GM23338 (cell line): ENCODE data around the gene GNPTAB. TPM values are rescaled to one million over a fixed set of nuclear protein-coding genes. Genes with fewer than 3 reads are reported as not detected.

Experiments used
- ATAC-seq: fragments of 200-7000 bp; cut with Tn5 transposase; 3 replicates; pipeline ENCODE4 v1.9.1; 2020
- DNase-seq: peaks from one replicate; pipeline ENCODE4 v3.0.0-alpha.2; 2015; ENCODE audit warnings: low spot score
- H2AFZ ChIP-seq: fragments of 200-600 bp; sonication (generic); 2 replicates; pipeline ENCODE4 v1.8.0; 2016; ENCODE audit warnings: antibody characterized with exemption, mild to moderate bottlenecking, moderate library complexity
- H3F3A ChIP-seq: fragments of 200-600 bp; sonication (generic); replicated peaks from 2 replicates; pipeline ENCODE4 v1.8.0; 2017; ENCODE audit warnings: antibody characterized with exemption, mixed run types, low read depth
- H3K27ac ChIP-seq: fragments of 200-600 bp; sonication (generic); 2 replicates; pipeline ENCODE4 v1.6.1; 2016; ENCODE audit warnings: low read depth
- H3K27me3 ChIP-seq: fragments of 200-600 bp; sonication (generic); 2 replicates; pipeline ENCODE4 v1.8.0; 2016; ENCODE audit warnings: mild to moderate bottlenecking, mixed run types, moderate library complexity; ENCODE audit not compliant: insufficient read depth
- H3K36me3 ChIP-seq: fragments of 200-600 bp; sonication (generic); 2 replicates; pipeline ENCODE4 v1.8.0; 2016; ENCODE audit warnings: mild to moderate bottlenecking; ENCODE audit not compliant: insufficient read depth
- H3K4me1 ChIP-seq: fragments of 200-600 bp; sonication (generic); 2 replicates; pipeline ENCODE4 v1.8.0; 2016; ENCODE audit warnings: mild to moderate bottlenecking, moderate library complexity; ENCODE audit not compliant: insufficient read depth
- H3K4me2 ChIP-seq: fragments of 200-600 bp; sonication (generic); 2 replicates; pipeline ENCODE4 v1.7.1; 2017; ENCODE audit warnings: mixed run types
- H3K4me3 ChIP-seq: fragments of 200-600 bp; sonication (generic); 2 replicates; pipeline ENCODE4 v1.6.1; 2016; ENCODE audit warnings: mixed run types
- H3K79me2 ChIP-seq: fragments of 200-600 bp; sonication (generic); replicated peaks from 2 replicates; pipeline ENCODE4 v1.8.0; 2017; ENCODE audit warnings: mild to moderate bottlenecking; ENCODE audit not compliant: insufficient read depth
- H3K9me2 ChIP-seq: fragments of 200-600 bp; sonication (generic); 2 replicates; pipeline ENCODE4 v1.8.0; 2017; ENCODE audit not compliant: insufficient read depth
- H4K20me1 ChIP-seq: fragments of 200-600 bp; sonication (generic); replicated peaks from 2 replicates; pipeline ENCODE4 v1.8.0; 2017; ENCODE audit warnings: mild to moderate bottlenecking; ENCODE audit not compliant: insufficient read depth
- H3K27ac Mint-ChIP-seq: 2 replicates; pipeline ENCODE4 v1.8.0; 2020; ENCODE audit warnings: inconsistent platforms, mild to moderate bottlenecking, moderate library complexity, mixed read lengths
- H3K27me3 Mint-ChIP-seq: 3 replicates; pipeline ENCODE4 v1.8.0; 2022; ENCODE audit warnings: low read depth, mild to moderate bottlenecking, moderate library complexity, mixed read lengths, inconsistent platforms; ENCODE audit not compliant: insufficient read depth, poor library complexity
- H3K36me3 Mint-ChIP-seq: 3 replicates; pipeline ENCODE4 v1.8.0; 2021; ENCODE audit warnings: low read depth, mild to moderate bottlenecking, inconsistent platforms, moderate library complexity, mixed read lengths
- H3K4me1 Mint-ChIP-seq: 3 replicates; pipeline ENCODE4 v1.8.0; 2020; ENCODE audit warnings: mild to moderate bottlenecking, inconsistent platforms, mixed read lengths
- H3K4me3 Mint-ChIP-seq: 3 replicates; pipeline ENCODE4 v1.8.0; 2021; ENCODE audit warnings: moderate library complexity, mild to moderate bottlenecking, inconsistent platforms, mixed read lengths
- H3K9me3 Mint-ChIP-seq: 3 replicates; pipeline ENCODE4 v1.8.0; 2020; ENCODE audit warnings: moderate library complexity, mild to moderate bottlenecking, inconsistent platforms, mixed read lengths
- CTCF ChIP-seq, 2 experiments: fragments of 200-600 bp in 1 of 2; sonication (generic) in 1 of 2; conservative IDR thresholded peaks; 2 replicates each; pipeline versions ENCODE4 v1.5.1 to v1.6.1; 2016 to 2017; ENCODE audit warnings: antibody characterized with exemption in 2 of 2, low read depth in 2 of 2, mild to moderate bottlenecking in 2 of 2, moderate library complexity in 1 of 2
- EZH2 ChIP-seq: fragments of 200-600 bp; sonication (generic); IDR thresholded peaks from one replicate; pipeline ENCODE4 v1.8.0; 2017; ENCODE audit warnings: antibody characterized with exemption, mild to moderate bottlenecking, low read depth; ENCODE audit not compliant: unreplicated experiment
- EZH2phosphoT487 ChIP-seq: fragments of 200-600 bp; sonication (generic); IDR thresholded peaks from one replicate; pipeline ENCODE4 v1.8.1; 2018; ENCODE audit warnings: antibody characterized with exemption; ENCODE audit not compliant: unreplicated experiment
- JUNB ChIP-seq: IDR thresholded peaks from one replicate; pipeline ENCODE4 v1.6.1; 2016; ENCODE audit warnings: antibody characterized with exemption; ENCODE audit not compliant: unreplicated experiment
- ZNF331 ChIP-seq: fragments of 250-450 bp; sonication (Bioruptor Pico); IDR thresholded peaks from 2 replicates; pipeline ENCODE4 v1.5.0; 2020; ENCODE audit warnings: low read depth, mild to moderate bottlenecking, moderate library complexity
- ZNF462 ChIP-seq: fragments of 250-450 bp; sonication (Bioruptor Pico); IDR thresholded peaks from 2 replicates; pipeline ENCODE4 v1.5.0; 2020; ENCODE audit warnings: mild to moderate bottlenecking, moderate library complexity
- polyA plus RNA-seq: library from polyadenylated mRNA; unstranded; fragments of >200 nt; fragmentation: Nextera tagmentation; extraction: Ambion mirVana; gene quantifications from 2 replicates; pipeline ENCODE4 v1.2.1, GENCODE V29; 2016
- total RNA-seq: library from RNA; depleted of rRNA; stranded (reverse); fragments of >200 nt; shearing (Covaris generic); gene quantifications from 2 replicates; pipeline ENCODE4 v1.2.3, GENCODE V29; 2014

Gene GNPTAB
- total and polyA plus RNA-seq, 2 experiments from 2014 or later, result 23.6 to 58.3 TPM

- Mint-ChIP-seq H3K9me3 (no peaks in the 10 kb centered on the region; the same call in 2 of the 3 replicates), H3K36me3 (no peaks in the 10 kb centered on the region), H3K4me3 (peak overlapping the region; percentile 87), H3K27me3 (peaks cover 22% of the 10 kb centered on the region), H3K27ac (no peak overlapping the region), H3K4me1 (peaks cover 25% of the 10 kb centered on the region)
- Histone ChIP-seq H3K9me2 (no peaks in the 10 kb centered on the region), H3K4me1 (peaks cover 21% of the 10 kb centered on the region), H4K20me1 (0 out of 2 replicates have a peak, but pooled peaks cover 6% of the 10 kb centered on the region), H3K4me2 (peak overlapping the region; percentile 83), H3K27me3 (peaks cover 29% of the 10 kb centered on the region), H3K4me3 (peak overlapping the region; percentile 95), H3F3A (0 out of 2 replicates have a peak, but pooled peaks cover 4% of the 10 kb centered on the region), H2AFZ (peak overlapping the region; percentile 91; the same call in 1 of the 2 replicates), H3K36me3 (no peaks in the 10 kb centered on the region), H3K79me2 (peaks cover 47% of the 10 kb centered on the region), H3K27ac (no peak overlapping the region)
- no peak for DNase-seq
- TF ChIP-seq ZNF331 (CRISPR knock-in tag) (no peak), CTCF (conservative IDR thresholded peaks at IDR 0.05; ENCODE audit: low read depth in 2 of 2) (peak; percentile 13 to 21; a peak in 2 of 4 replicates)
- no peak for ATAC-seq
These were observed 131.9 kb downstream of the GNPTAB start for GRCh38 chr12:101698800-101699347.

GRCh38 chr12:101697930-101698799, 132.6 kb downstream of the GNPTAB start:
- Histone ChIP-seq H4K20me1 (0 out of 2 replicates have a peak, but pooled peaks cover 2% of the 10 kb centered on the region), H3K27ac (no peak overlapping the region), H3K27me3 (peaks cover 29% of the 10 kb centered on the region), H3K4me1 (peaks cover 18% of the 10 kb centered on the region), H3K4me3 (peak overlapping the region; percentile 95), H3K79me2 (peaks cover 42% of the 10 kb centered on the region), H2AFZ (peak overlapping the region; percentile 91), H3F3A (0 out of 2 replicates have a peak, but pooled peaks cover 4% of the 10 kb centered on the region), H3K9me2 (no peaks in the 10 kb centered on the region), H3K36me3 (no peaks in the 10 kb centered on the region), H3K4me2 (peak overlapping the region; percentile 83)
- Mint-ChIP-seq H3K4me1 (peaks cover 21% of the 10 kb centered on the region), H3K27ac (no peak overlapping the region), H3K9me3 (no peaks in the 10 kb centered on the region; the same call in 2 of the 3 replicates), H3K4me3 (peak overlapping the region; percentile 87), H3K36me3 (no peaks in the 10 kb centered on the region), H3K27me3 (peaks cover 22% of the 10 kb centered on the region)
- DNase-seq, result peak; percentile 37
- TF ChIP-seq ZNF462 (no peak), JUNB (no peak), ZNF331 (CRISPR knock-in tag) (no peak), EZH2phosphoT487 (no peak), EZH2 (no peak)
- peak; percentile 21 for ATAC-seq
